Pancreas (tissue), 10 donors: ENCODE data around the gene PSENEN. TPM values are rescaled to one million over a fixed set of nuclear protein-coding genes. Genes with fewer than 3 reads are reported as not detected.
A peak's percentile ranks its signal among the peaks of the same experiment; 100 is the strongest.

Source experiments
- ATAC-seq, 4 donors: fragments of 200-7000 bp; cut with Tn5 transposase; one replicate each; pipeline versions ENCODE4 v1.8.0 to v1.9.1; 2020; ENCODE audit warnings: mild to moderate bottlenecking in 4 of 4, moderate library complexity in 4 of 4
- DNase-seq, 6 donors: peaks; one replicate each; pipeline ENCODE4 v3.0.0-alpha.2; 2020
- FAIRE-seq: peaks from 2 replicates; lab custom pipeline; 2012; peaks lifted over from hg19 to GRCh38; lab: Jason Lieb, UNC
- H3K27ac ChIP-seq, 4 donors: fragments of 200-600 bp; sonication (generic); 1 replicate in 3 of 4; 2 replicates in 1 of 4; pipeline versions ENCODE4 v1.5.0 to v1.8.0; 2020
- H3K27me3 ChIP-seq, 4 donors: fragments of 200-600 bp; one replicate each; pipeline ENCODE4 v1.8.0; 2021
- H3K36me3 ChIP-seq, 3 donors: fragments of 200-600 bp; sonication (generic) in 1 of 3; one replicate each; pipeline versions ENCODE4 v1.5.0 to v1.8.0; 2020 to 2021
- H3K4me1 ChIP-seq, 3 donors: fragments of 200-600 bp; one replicate each; pipeline ENCODE4 v1.8.0; 2021
- H3K4me3 ChIP-seq, 4 donors: fragments of 200-600 bp; sonication (generic) in 2 of 4; one replicate each; pipeline versions ENCODE4 v1.5.0 to v1.8.0; 2020 to 2021
- H3K9me3 ChIP-seq, 4 donors: fragments of 200-600 bp; one replicate each; pipeline ENCODE4 v1.8.0; 2021
- WGBS, 2 donors: extraction: QIAGEN DNeasy Blood & Tissue Kit; methylation state at CpG; one replicate each; pipeline ENCODE4 v1.1.7; 2013; 5-methylcytosine and 5-hydroxymethylcytosine counted together
- intact Hi-C, 3 donors: fragments of 100-400 bp; cut with DNase I; formaldehyde crosslinking; loops; one replicate each; pipeline versions ENCODE4 v1.11.1 to v1.14.2; 2022
- polyA plus RNA-seq, 2 donors: library from polyadenylated mRNA; stranded (reverse); fragments of 200-250 nt; gene quantifications; one replicate each; pipeline ENCODE4 v1.2.3, GENCODE V29; 2013
- total RNA-seq, 6 donors: library from RNA; stranded (reverse); fragmentation: NEBNext Ultra II Directional in 4 of 6; extraction: Animal tissue kit (Norgen Biotek cat#: 25700) in 4 of 6; gene quantifications; one replicate each; pipeline versions ENCODE4 v1.2.1 to v1.2.4, GENCODE V29; 2021 to 2023
- TF ChIP-seq, protein P1 (sequence below), 4 donors: fragments of 200-600 bp; sonication (generic) in 3 of 4; IDR thresholded peaks; one replicate each; pipeline versions ENCODE4 v1.5.0 to v1.8.0; 2021; ENCODE audit warnings: antibody characterized with exemption in 4 of 4
- donor health status: healthy with polysubstance abuse.
- donor health status: DM: no; HTN: no; CAD: no; lungs with moderate emphysema.
- donor health status: DM: no; HTN: no; CAD: no.
- donor health status: control.
- donor health status: control.
- donor health status: Bipolar disorder and iron deficiency.
- donor health status: DM: yes; HTN: yes; CAD: no.
- donor health status: DM: no; HTN: no; CAD: no.
- donor health status: DM: no; HTN: no; CAD: no.
- donor health status: DM: yes; HTN: yes; CAD: no.

The PSENEN gene
- total and polyA plus RNA-seq, 8 donors, result 26.7 to 64.6 (median 36.3) TPM

DNA sequence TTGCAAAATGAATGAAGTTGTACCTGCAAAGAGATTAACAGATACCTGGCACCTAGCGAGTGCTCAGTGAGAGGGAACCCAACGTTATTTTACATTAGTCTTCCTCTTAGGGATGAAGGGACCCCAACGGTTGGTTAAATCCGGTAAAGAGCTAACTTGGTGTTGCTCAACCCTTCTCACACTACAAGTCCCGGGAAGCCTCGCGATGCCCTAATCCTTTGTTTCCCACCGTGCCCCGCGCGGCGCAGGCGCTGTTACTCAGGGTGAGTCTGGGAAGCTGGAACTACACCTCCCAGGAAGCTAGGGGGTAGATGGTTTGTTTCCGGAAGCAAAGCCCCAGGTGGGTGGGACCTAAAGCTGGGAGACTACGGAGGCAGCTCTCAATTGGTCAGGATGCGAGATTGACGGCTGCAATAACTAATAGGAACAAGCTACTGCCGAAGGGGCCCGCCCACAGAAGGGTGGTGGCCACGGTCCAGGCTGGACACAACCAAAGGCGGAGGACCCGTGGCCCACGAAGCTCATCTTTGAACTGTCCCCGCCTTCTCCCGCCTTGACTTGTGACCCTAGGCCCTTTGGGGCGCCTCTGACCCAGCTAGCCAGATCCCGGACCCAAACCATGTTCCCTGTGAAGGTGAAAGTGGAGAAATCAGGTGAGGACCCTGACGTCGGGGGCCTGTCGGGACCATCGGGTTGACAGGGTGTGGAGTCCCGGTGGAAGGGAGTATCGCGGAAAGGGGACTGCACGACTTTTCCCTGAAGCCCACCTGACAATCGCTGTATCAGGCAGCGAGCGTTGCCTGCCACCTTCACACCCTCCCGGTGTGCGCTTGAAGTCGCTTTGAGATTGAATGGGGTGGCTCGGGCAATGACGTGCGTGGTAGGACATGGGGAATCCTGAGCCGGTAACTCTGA, 2.9 kb downstream of the PSENEN start, which contains the start of gene LIN37:
LIN37 (plus strand) TSS at position 471 of the 915 bp plus-strand sequence; CDS start at position 620, 149 bp downstream.
- H3K4me3 ChIP-seq, result peak within 1 kb of the TSS; percentile 51 to 87 (median 74)
- intact Hi-C loops, result no loop called here
- 0 to 1% methylated on average over 45 of the region's 45 CpGs for WGBS, 2 donors
- peak within 1 kb of the TSS in 1 of 4 donors; percentile 31 for H3K27ac ChIP-seq
- DNase-seq (peak; percentile 97 to 99 (median 99)), FAIRE-seq (peak; percentile 93), ATAC-seq (peak; percentile 76 to 87 (median 84))
- H3K27me3 ChIP-seq, result no peaks in the 10 kb centered on the region
- TF ChIP-seq, protein P1, sequence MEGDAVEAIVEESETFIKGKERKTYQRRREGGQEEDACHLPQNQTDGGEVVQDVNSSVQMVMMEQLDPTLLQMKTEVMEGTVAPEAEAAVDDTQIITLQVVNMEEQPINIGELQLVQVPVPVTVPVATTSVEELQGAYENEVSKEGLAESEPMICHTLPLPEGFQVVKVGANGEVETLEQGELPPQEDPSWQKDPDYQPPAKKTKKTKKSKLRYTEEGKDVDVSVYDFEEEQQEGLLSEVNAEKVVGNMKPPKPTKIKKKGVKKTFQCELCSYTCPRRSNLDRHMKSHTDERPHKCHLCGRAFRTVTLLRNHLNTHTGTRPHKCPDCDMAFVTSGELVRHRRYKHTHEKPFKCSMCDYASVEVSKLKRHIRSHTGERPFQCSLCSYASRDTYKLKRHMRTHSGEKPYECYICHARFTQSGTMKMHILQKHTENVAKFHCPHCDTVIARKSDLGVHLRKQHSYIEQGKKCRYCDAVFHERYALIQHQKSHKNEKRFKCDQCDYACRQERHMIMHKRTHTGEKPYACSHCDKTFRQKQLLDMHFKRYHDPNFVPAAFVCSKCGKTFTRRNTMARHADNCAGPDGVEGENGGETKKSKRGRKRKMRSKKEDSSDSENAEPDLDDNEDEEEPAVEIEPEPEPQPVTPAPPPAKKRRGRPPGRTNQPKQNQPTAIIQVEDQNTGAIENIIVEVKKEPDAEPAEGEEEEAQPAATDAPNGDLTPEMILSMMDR (IDR thresholded peaks at IDR 0.05), result peak in 2 of 4 donors; percentile 33 to 35
- H3K4me1 ChIP-seq, result peaks cover 6 to 25% (median 7%) of the 10 kb centered on the region in 3 donors
- H3K36me3 ChIP-seq, result peaks cover 0 to 4% (median 0%) of the 10 kb centered on the region in 3 donors
- no peaks in the 10 kb centered on the region for H3K9me3 ChIP-seq

DNA sequence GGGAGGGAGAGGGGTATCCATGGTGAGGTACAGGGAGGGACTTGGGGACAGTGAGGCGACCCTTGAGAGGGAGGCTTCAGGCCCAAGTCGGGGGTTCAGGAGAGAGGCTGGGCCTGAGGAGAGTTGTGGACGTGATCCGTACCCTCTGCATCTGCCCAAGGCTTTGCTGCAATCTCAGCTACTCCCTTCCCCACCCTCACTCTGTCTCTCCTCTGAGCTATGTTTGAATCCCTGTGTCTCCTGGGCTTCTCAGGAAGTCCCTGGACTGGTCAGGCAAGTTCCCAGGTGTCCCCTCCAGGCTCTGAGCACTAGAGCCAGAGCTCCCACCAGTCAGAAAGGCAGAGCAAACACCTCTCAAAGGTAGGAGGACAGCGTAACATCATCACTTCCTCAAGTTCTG, 4.7 kb downstream of the PSENEN start:
- FAIRE-seq (no peak), DNase-seq (no peak), ATAC-seq (no peak)
- intact Hi-C loops, result no loop called here
- Histone ChIP-seq H3K27me3 (no peaks in the 10 kb centered on the region), H3K36me3 (peaks cover 0 to 4% (median 0%) of the 10 kb centered on the region in 3 donors), H3K9me3 (no peaks in the 10 kb centered on the region), H3K4me1 (peaks cover 0 to 18% (median 4%) of the 10 kb centered on the region in 3 donors), H3K27ac (no peak overlapping the region), H3K4me3 (no peak overlapping the region)
- TF ChIP-seq, protein P1 (IDR thresholded peaks at IDR 0.05), result no peak
- WGBS, 2 donors, result 86 to 97% methylated on average over 5 of the region's 5 CpGs

DNA sequence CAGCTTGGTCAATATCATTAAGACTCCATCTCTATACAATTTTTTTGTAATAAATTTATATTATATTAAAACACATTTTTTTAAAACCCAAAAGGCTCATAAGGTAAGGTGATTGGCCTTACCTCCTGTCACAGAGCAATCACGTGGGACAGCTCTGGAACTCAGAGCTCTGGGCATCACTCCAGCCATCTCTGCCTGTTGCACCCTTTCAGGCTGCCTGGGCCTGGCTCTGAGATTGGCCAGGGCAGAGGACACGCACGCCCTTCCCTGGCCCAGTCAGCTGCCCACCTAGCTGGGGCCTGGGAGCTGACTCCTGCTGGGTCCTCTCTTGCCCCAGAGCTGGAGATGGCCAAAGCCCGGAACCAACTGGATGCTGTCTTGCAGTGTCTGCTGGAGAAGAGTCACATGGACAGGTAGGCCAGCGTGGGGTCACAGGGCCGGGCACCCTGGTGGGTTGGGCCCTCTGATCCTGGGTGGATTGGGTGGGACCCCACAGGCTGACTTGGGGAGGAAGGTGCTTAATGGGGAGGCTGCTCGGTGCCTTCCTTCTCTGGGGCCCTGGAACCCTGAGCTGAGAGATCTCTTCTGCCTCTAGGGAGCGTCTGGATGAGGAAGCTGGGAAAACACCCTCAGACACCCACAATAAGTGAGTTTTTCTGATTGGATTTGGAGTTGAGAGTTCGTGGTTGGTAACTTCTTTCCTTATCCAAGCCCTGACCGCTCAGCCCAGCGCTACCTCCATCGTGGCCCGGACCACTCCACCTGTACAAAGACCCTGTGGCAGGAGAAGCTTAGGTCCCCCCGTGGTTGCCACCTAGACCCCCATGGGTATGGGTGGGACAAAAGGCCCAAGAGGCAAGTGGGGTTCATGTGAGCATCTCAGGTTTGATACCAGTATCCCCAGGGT, 6.6 kb downstream of the PSENEN start:
- Histone ChIP-seq H3K4me1 (peaks cover 0 to 17% (median 7%) of the 10 kb centered on the region in 3 donors), H3K4me3 (no peak overlapping the region), H3K27ac (no peak overlapping the region), H3K27me3 (no peaks in the 10 kb centered on the region), H3K36me3 (peaks cover 0 to 4% (median 0%) of the 10 kb centered on the region in 3 donors), H3K9me3 (no peaks in the 10 kb centered on the region)
- DNase-seq, result peak in 1 of 6 donors; percentile 52
- 85 to 89% methylated on average over 14 of the region's 14 CpGs for WGBS, 2 donors
- FAIRE-seq, result no peak
- intact Hi-C loops, result no loop called here
- TF ChIP-seq, protein P1 (IDR thresholded peaks at IDR 0.05), result no peak
- no peak for ATAC-seq

DNA sequence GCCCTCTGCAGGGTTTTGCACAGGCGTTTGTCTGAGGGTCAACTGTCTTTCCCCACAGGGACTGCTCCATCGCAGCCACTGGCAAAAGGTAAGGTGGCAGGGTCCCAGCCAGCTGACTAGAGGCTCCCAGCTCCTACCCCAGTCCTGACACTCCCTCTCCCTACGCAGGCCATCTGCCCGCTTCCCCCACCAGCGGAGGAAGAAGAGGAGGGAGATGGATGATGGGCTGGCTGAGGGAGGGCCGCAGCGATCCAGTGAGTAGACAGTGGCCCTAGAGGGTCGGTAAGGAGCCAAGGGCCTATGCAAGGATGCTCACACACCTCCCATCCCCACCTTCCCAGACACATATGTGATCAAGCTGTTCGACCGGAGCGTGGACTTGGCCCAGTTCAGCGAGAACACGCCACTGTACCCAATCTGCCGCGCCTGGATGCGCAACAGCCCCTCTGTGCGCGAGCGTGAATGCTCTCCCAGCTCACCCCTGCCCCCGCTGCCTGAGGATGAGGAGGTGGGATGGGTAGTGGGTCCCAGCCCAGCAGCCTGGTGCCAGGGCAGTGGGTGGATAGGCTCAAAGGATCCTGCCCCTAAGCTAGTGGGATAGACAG, 7.4 kb downstream of the PSENEN start:
- peaks cover 0 to 20% (median 10%) of the 10 kb centered on the region in 3 donors for H3K4me1 ChIP-seq
- peak in 3 of 6 donors; percentile 17 to 56 (median 43) for DNase-seq
- TF ChIP-seq, protein P1 (IDR thresholded peaks at IDR 0.05), result no peak
- FAIRE-seq, result no peak
- H3K27me3 ChIP-seq, result no peaks in the 10 kb centered on the region
- no peak overlapping the region for H3K27ac ChIP-seq
- 93 to 95% methylated on average over 20 of the region's 20 CpGs for WGBS, 2 donors
- no peaks in the 10 kb centered on the region for H3K9me3 ChIP-seq
- ATAC-seq, result no peak
- H3K36me3 ChIP-seq, result peaks cover 0 to 4% (median 0%) of the 10 kb centered on the region in 3 donors
- H3K4me3 ChIP-seq, result no peak overlapping the region
- intact Hi-C loops, result no loop called here
